Activated T-helper 1 cell treated with anti-CD3 and anti-CD28 coated beads, Interleukin-2, amount 50 U/mL, for 16 hours (primary cell): ENCODE measurements around the gene GZMM.

Source experiments
- DNase-seq, 2 donors: peaks; one replicate each; pipeline ENCODE4 v3.0.0-alpha.2; 2020; ENCODE audit warnings: low read depth in 1 of 2, low spot score in 1 of 2

The GZMM gene

GRCh38 chr19:594265-594870 is 50.5 kb downstream of the GZMM start:
- DNase-seq, result no peak

GRCh38 chr19:595326-596262 is 51.7 kb downstream of the GZMM start:
- no peak for DNase-seq

- no peak for DNase-seq
Measured at GRCh38 chr19:596263-596655, 52.4 kb downstream of the GZMM start.

- DNase-seq, result no peak
Measured at GRCh38 chr19:597406-598315, 53.8 kb downstream of the GZMM start.
